Nephron (organoid): Measurements from ENCODE around the gene EDIL3.

Source experiments
- H3K27ac Mint-ChIP-seq, 3 experiments: 2 replicates each; pipeline ENCODE4 v1.8.0; 2020; ENCODE audit warnings: mixed read lengths in 3 of 3, mild to moderate bottlenecking in 2 of 3, moderate library complexity in 1 of 3
- H3K27me3 Mint-ChIP-seq: 2 replicates; pipeline ENCODE4 v1.8.0; 2021; ENCODE audit warnings: low read depth, mild to moderate bottlenecking, moderate library complexity, mixed read lengths
- H3K36me3 Mint-ChIP-seq: 2 replicates; pipeline ENCODE4 v1.8.0; 2020; ENCODE audit warnings: low read depth, mixed read lengths
- H3K4me1 Mint-ChIP-seq: 2 replicates; pipeline ENCODE4 v1.8.0; 2020; ENCODE audit warnings: mixed read lengths
- H3K4me3 Mint-ChIP-seq, 3 experiments: 2 replicates each; pipeline ENCODE4 v1.8.0; 2020; ENCODE audit warnings: mild to moderate bottlenecking in 3 of 3, mixed read lengths in 3 of 3, moderate library complexity in 2 of 3
- H3K9me3 Mint-ChIP-seq: 2 replicates; pipeline ENCODE4 v1.8.0; 2020; ENCODE audit warnings: mixed read lengths
- TF ChIP-seq, protein P1 (sequence below), 3 experiments: fragments of 200-600 bp; sonication (generic); IDR thresholded peaks; one replicate each; pipeline ENCODE4 v1.5.0; 2021; ENCODE audit warnings: antibody characterized with exemption in 3 of 3; ENCODE audit not compliant: unreplicated experiment in 3 of 3

EDIL3 gene

DNA sequence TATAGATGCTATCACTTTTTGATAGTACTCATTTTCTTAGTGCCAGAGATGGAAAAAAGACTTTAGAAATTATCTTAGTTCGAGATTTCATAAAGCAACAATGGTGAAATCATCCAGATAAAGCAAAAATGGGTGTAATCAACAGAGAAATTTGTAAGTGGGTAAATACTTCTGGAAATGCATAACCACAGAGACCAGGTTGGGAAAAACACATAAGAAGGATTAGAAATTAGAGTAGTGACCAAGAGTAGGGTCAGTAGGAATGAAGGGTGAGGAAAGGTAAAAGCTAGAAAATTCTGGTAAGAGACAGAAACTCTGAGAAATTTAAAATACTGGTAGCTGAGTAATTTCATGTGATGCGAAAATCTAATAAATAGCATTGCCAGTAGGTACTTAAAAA lies 11.2 kb downstream of the EDIL3 start:
- Mint-ChIP-seq H3K36me3 (peaks cover 10% of the 10 kb centered on the region), H3K4me1 (peaks cover 30% of the 10 kb centered on the region), H3K27ac (peak overlapping the region; percentile 2 to 92 (median 72)), H3K4me3 (no peak overlapping the region), H3K27me3 (peaks cover 1% of the 10 kb centered on the region), H3K9me3 (no peaks in the 10 kb centered on the region)
- TF ChIP-seq, protein P1, sequence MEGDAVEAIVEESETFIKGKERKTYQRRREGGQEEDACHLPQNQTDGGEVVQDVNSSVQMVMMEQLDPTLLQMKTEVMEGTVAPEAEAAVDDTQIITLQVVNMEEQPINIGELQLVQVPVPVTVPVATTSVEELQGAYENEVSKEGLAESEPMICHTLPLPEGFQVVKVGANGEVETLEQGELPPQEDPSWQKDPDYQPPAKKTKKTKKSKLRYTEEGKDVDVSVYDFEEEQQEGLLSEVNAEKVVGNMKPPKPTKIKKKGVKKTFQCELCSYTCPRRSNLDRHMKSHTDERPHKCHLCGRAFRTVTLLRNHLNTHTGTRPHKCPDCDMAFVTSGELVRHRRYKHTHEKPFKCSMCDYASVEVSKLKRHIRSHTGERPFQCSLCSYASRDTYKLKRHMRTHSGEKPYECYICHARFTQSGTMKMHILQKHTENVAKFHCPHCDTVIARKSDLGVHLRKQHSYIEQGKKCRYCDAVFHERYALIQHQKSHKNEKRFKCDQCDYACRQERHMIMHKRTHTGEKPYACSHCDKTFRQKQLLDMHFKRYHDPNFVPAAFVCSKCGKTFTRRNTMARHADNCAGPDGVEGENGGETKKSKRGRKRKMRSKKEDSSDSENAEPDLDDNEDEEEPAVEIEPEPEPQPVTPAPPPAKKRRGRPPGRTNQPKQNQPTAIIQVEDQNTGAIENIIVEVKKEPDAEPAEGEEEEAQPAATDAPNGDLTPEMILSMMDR (IDR thresholded peaks at IDR 0.05; ENCODE audit: unreplicated experiment in 3 of 3), result no peak

DNA sequence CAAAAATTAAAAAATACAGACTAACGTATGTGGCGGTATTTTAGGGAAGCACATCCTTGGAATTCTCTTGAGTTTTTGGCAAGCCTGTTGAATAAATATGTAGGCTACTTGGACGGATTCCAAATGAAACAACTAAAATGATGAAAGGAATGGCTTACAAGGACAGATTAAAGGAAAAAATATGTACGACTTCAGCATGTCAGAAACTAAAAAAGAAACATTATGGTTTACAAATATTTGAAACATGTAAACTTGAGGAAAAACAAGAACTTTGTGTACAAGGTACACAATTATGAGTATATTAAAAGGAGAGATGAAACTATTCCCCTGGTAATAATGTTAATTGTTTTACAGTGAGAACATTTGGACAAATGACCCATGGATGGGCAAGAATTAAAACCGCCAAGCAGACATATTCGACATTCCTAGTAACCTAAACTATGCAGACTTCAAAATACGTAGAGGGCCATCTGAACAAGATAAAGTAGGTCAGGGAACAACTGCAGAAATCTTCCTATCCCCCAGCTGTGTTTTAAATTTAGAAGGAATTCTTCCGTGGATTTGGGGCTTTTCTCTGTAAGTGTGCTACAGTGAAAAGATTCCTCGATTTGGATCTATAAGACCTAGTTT lies 12.5 kb downstream of the EDIL3 start:
- Mint-ChIP-seq H3K27ac (peak overlapping the region; percentile 72 to 92 (median 80)), H3K27me3 (no peaks in the 10 kb centered on the region), H3K4me3 (peak overlapping the region in 1 of 3 experiments; percentile 42), H3K4me1 (peaks cover 26% of the 10 kb centered on the region), H3K36me3 (peaks cover 15% of the 10 kb centered on the region), H3K9me3 (peaks cover 2% of the 10 kb centered on the region)
- TF ChIP-seq, protein P1 (IDR thresholded peaks at IDR 0.05; ENCODE audit: unreplicated experiment in 3 of 3), result no peak

DNA sequence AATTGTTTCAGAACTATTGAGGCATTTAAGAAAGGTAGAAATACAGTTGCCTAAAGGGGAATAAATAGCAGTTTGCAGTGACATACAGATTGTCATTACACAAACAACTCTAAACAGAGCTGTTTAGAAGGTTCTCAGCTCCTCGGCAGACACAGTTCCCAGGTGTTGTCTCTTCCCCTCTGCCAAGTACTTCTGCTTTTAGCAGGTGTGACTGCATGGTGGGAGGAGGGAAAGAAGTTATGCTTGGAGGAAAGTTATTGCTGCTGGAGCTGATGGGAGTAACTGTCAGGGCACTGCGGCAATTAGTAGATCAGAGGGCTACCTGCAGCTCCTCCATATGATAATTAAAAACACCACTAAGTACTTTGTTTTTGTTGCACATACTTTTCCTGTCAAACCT lies 14.5 kb downstream of the EDIL3 start:
- peaks cover 26% of the 10 kb centered on the region for H3K4me1 Mint-ChIP-seq
- H3K36me3 Mint-ChIP-seq, result peaks cover 15% of the 10 kb centered on the region
- TF ChIP-seq, protein P1 (IDR thresholded peaks at IDR 0.05; ENCODE audit: unreplicated experiment in 3 of 3), result no peak
- no peak overlapping the region for H3K27ac Mint-ChIP-seq
- H3K9me3 Mint-ChIP-seq, result peaks cover 2% of the 10 kb centered on the region
- H3K27me3 Mint-ChIP-seq, result no peaks in the 10 kb centered on the region
- no peak overlapping the region for H3K4me3 Mint-ChIP-seq

DNA sequence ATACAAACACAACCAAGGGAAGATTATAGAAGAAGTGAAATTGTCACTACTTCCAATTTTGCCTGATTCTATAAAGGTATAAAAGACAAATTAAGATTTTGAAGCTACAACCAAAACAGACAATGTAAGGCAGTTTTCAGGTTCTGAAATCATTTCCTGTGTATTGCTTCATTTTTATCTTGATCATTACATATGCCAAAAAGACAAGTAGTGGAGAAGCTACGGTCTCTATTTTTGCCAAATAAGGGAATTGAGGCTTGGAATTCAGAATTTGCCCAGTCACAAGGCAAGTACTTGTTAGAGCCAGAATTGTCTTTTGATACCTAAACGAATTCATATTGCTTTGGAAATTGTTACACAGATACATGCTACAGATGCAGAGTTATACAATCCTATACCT lies 20.6 kb downstream of the EDIL3 start:
- no peak overlapping the region for H3K4me3 Mint-ChIP-seq
- TF ChIP-seq, protein P1 (IDR thresholded peaks at IDR 0.05; ENCODE audit: unreplicated experiment in 3 of 3), result no peak
- peaks cover 5% of the 10 kb centered on the region for H3K36me3 Mint-ChIP-seq
- H3K4me1 Mint-ChIP-seq, result no peaks in the 10 kb centered on the region
- peaks cover 2% of the 10 kb centered on the region for H3K9me3 Mint-ChIP-seq
- no peak overlapping the region for H3K27ac Mint-ChIP-seq
- H3K27me3 Mint-ChIP-seq, result peaks cover 6% of the 10 kb centered on the region

DNA sequence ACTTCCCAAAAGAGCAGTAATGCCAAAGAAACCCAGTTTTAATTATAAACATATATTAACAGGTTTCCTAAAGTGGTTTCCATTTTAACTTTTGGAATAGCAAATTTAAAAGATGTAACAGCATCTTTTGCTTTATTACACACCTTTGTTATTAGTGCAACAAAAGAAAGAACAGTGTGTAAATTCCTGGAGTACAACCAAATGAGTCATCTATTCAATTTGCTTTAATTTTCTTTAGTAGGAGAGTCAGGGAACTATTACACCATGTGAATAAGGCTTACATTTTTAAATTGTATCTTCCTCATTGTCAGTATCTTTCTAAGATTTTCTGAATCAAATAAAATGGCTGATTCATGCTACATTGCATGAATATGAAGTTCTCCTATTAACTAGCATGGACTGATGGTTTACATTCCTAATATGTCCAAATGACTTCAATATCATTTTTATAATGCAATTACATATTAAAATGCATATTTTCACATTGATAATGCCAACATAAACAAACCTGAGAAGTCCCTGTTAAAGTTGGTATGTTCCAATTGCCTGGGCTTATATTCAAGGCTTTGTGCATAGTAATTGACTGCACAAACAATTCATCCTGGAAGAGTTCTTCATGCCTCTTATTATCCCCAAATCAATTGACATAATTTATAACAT lies 22.5 kb downstream of the EDIL3 start:
- H3K4me1 Mint-ChIP-seq, result no peaks in the 10 kb centered on the region
- no peaks in the 10 kb centered on the region for H3K36me3 Mint-ChIP-seq
- H3K27ac Mint-ChIP-seq, result no peak overlapping the region
- TF ChIP-seq, protein P1 (IDR thresholded peaks at IDR 0.05; ENCODE audit: unreplicated experiment in 3 of 3), result no peak
- no peak overlapping the region for H3K4me3 Mint-ChIP-seq
- no peaks in the 10 kb centered on the region for H3K9me3 Mint-ChIP-seq
- H3K27me3 Mint-ChIP-seq, result peaks cover 6% of the 10 kb centered on the region

GRCh38 chr5:84361572-84361971 lies 23.1 kb downstream of the EDIL3 start:
- Mint-ChIP-seq H3K4me3 (no peak overlapping the region), H3K27me3 (peaks cover 6% of the 10 kb centered on the region), H3K27ac (no peak overlapping the region), H3K9me3 (no peaks in the 10 kb centered on the region), H3K36me3 (peaks cover under 1% of the 10 kb centered on the region), H3K4me1 (no peaks in the 10 kb centered on the region)
- TF ChIP-seq, protein P1 (IDR thresholded peaks at IDR 0.05; ENCODE audit: unreplicated experiment in 3 of 3), result no peak
